ENCODE measurements around the gene IPO5. TPM values are rescaled to one million over a fixed set of nuclear protein-coding genes. Genes with fewer than 3 reads are reported as not detected.
"Not testable (repeated sequence)": the region's sequence is repeated elsewhere in the genome, so short reads cannot be mapped to it uniquely, and the experiment has no call there.

IPO5 gene
- total RNA-seq, 1 experiment from 2014 or later, result 46.3 TPM

GRCh38 chr13:97945342-97945741 is 8.1 kb upstream of the IPO5 start:
- Mint-ChIP-seq H3K36me3 (ENCODE audit: insufficient read depth, unreplicated experiment) (no peaks in the 10 kb centered on the region), H3K4me3 (ENCODE audit: low read depth, unreplicated experiment) (no peak overlapping the region), H3K27me3 (ENCODE audit: unreplicated experiment) (no peaks in the 10 kb centered on the region), H3K4me1 (ENCODE audit: low read depth, unreplicated experiment) (no peaks in the 10 kb centered on the region), H3K27ac (ENCODE audit: unreplicated experiment) (no peak overlapping the region), H3K9me3 (ENCODE audit: low read depth, unreplicated experiment) (peaks cover 2% of the 10 kb centered on the region)
- no peak for DNase-seq
- CTCF ChIA-PET, result no interaction called here
- intact Hi-C loops (cut with micrococcal nuclease; ENCODE audit: unreplicated experiment), result no loop called here
- BruUV-seq (replicated peaks), result no TSS peak
- TF ChIP-seq, protein P1, sequence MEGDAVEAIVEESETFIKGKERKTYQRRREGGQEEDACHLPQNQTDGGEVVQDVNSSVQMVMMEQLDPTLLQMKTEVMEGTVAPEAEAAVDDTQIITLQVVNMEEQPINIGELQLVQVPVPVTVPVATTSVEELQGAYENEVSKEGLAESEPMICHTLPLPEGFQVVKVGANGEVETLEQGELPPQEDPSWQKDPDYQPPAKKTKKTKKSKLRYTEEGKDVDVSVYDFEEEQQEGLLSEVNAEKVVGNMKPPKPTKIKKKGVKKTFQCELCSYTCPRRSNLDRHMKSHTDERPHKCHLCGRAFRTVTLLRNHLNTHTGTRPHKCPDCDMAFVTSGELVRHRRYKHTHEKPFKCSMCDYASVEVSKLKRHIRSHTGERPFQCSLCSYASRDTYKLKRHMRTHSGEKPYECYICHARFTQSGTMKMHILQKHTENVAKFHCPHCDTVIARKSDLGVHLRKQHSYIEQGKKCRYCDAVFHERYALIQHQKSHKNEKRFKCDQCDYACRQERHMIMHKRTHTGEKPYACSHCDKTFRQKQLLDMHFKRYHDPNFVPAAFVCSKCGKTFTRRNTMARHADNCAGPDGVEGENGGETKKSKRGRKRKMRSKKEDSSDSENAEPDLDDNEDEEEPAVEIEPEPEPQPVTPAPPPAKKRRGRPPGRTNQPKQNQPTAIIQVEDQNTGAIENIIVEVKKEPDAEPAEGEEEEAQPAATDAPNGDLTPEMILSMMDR (IDR thresholded peaks at IDR 0.05; ENCODE audit: unreplicated experiment), result no peak

DNA sequence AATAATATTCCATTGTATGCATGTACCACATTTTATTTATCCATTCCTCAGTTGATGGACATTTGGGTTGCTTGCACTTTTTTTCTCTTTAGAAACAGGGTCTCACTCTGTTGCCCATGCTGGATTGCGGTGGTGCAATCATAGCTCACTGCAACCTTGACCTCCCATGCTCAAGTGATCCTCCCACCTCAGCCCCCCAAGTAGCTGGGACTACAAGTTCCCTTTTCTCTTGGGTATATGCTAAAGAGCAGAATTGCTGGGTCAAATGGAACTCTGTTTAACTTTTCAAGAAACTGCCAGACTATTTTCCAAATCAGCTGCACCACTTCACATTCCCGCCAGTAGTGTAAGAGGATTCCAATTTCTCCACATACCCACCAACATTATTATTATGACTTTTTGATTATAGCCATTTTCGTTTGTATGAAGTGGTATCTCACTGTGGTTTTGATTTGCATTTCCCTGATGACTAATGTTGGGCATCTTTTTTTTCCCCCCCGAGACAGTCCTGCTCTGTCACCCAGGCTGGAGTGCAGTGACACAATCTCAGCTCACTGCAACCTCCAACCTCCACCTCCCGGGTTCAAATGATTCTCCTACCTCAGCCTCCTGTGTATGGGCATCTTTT is 7.6 kb upstream of the IPO5 start:
- peaks cover 2% of the 10 kb centered on the region for H3K9me3 Mint-ChIP-seq (ENCODE audit: low read depth, unreplicated experiment)
- no peak overlapping the region for H3K27ac Mint-ChIP-seq (ENCODE audit: unreplicated experiment)
- H3K36me3 Mint-ChIP-seq (ENCODE audit: insufficient read depth, unreplicated experiment), result no peaks in the 10 kb centered on the region
- H3K4me1 Mint-ChIP-seq (ENCODE audit: low read depth, unreplicated experiment), result no peaks in the 10 kb centered on the region
- BruUV-seq (replicated peaks), result no TSS peak
- no peaks in the 10 kb centered on the region for H3K27me3 Mint-ChIP-seq (ENCODE audit: unreplicated experiment)
- no peak overlapping the region for H3K4me3 Mint-ChIP-seq (ENCODE audit: low read depth, unreplicated experiment)
- CTCF ChIA-PET, result no interaction called here
- no peak for DNase-seq
- TF ChIP-seq, protein P1 (IDR thresholded peaks at IDR 0.05; ENCODE audit: unreplicated experiment), result no peak
- intact Hi-C loops (cut with micrococcal nuclease; ENCODE audit: unreplicated experiment), result no loop called here

- no TSS peak for BruUV-seq (replicated peaks)
- peaks cover 2% of the 10 kb centered on the region for H3K9me3 Mint-ChIP-seq (ENCODE audit: low read depth, unreplicated experiment)
- no peak for DNase-seq
- intact Hi-C loops (cut with micrococcal nuclease; ENCODE audit: unreplicated experiment), result no loop called here
- H3K36me3 Mint-ChIP-seq (ENCODE audit: insufficient read depth, unreplicated experiment), result no peaks in the 10 kb centered on the region
- H3K4me1 Mint-ChIP-seq (ENCODE audit: low read depth, unreplicated experiment), result no peaks in the 10 kb centered on the region
- no peak overlapping the region for H3K4me3 Mint-ChIP-seq (ENCODE audit: low read depth, unreplicated experiment)
- H3K27ac Mint-ChIP-seq (ENCODE audit: unreplicated experiment), result no peak overlapping the region
- CTCF ChIA-PET, result no interaction called here
- TF ChIP-seq, protein P1 (IDR thresholded peaks at IDR 0.05; ENCODE audit: unreplicated experiment), result no peak
- no peaks in the 10 kb centered on the region for H3K27me3 Mint-ChIP-seq (ENCODE audit: unreplicated experiment)
These were observed 6.4 kb upstream of the IPO5 start for GRCh38 chr13:97946951-97947588.

DNA sequence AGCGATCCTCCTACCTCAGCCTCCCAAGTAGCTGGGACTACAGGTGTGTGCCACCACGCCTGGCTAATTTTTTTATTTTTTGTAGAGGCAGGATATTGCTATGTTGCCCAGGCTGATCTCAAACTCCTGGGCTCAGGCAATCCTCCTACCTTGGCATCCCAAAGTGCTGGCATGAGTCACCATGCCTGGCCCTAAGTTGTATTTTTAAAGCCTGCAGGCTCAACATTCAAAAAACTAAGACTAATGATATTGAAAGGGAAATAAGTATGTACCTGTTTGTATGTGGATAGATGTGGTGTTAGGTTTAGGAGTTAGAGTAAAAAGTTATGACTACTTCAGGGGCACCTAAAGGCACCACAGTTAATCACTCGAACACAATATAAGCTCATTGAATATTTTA is 5.4 kb upstream of the IPO5 start:
- peaks cover 2% of the 10 kb centered on the region for H3K9me3 Mint-ChIP-seq (ENCODE audit: low read depth, unreplicated experiment)
- no TSS peak for BruUV-seq (replicated peaks)
- no peak for DNase-seq
- intact Hi-C loops (cut with micrococcal nuclease; ENCODE audit: unreplicated experiment), result no loop called here
- H3K4me1 Mint-ChIP-seq (ENCODE audit: low read depth, unreplicated experiment), result no peaks in the 10 kb centered on the region
- H3K4me3 Mint-ChIP-seq (ENCODE audit: low read depth, unreplicated experiment), result no peak overlapping the region
- H3K36me3 Mint-ChIP-seq (ENCODE audit: insufficient read depth, unreplicated experiment), result no peaks in the 10 kb centered on the region
- TF ChIP-seq, protein P1 (IDR thresholded peaks at IDR 0.05; ENCODE audit: unreplicated experiment), result no peak
- CTCF ChIA-PET, result no interaction called here
- H3K27ac Mint-ChIP-seq (ENCODE audit: unreplicated experiment), result no peak overlapping the region
- H3K27me3 Mint-ChIP-seq (ENCODE audit: unreplicated experiment), result no peaks in the 10 kb centered on the region

GRCh38 chr13:97949316-97949715 is 4.2 kb upstream of the IPO5 start:
- intact Hi-C loops (cut with micrococcal nuclease; ENCODE audit: unreplicated experiment), result not testable (repeated sequence)

More at GRCh38 chr13:97949316-97949715, 4.2 kb upstream of the IPO5 start:
- DNase-seq; H3K27me3 Mint-ChIP-seq (ENCODE audit: unreplicated experiment); H3K36me3 Mint-ChIP-seq (ENCODE audit: insufficient read depth, unreplicated experiment); H3K4me1 Mint-ChIP-seq (ENCODE audit: low read depth, unreplicated experiment); BruUV-seq (replicated peaks); H3K9me3 Mint-ChIP-seq (ENCODE audit: low read depth, unreplicated experiment); CTCF ChIA-PET; H3K4me3 Mint-ChIP-seq (ENCODE audit: low read depth, unreplicated experiment); H3K27ac Mint-ChIP-seq (ENCODE audit: unreplicated experiment): not testable (repeated sequence)

Data from Calu3 (cell line).